Measurements from ENCODE around the gene FLYWCH1. TPM values are rescaled to one million over a fixed set of nuclear protein-coding genes. Genes with fewer than 3 reads are reported as not detected.
A peak's percentile ranks its signal among the peaks of the same experiment; 100 is the strongest.

Gene FLYWCH1
- total RNA-seq, 4 donors from 2014 or later, result 41.7 to 49.7 (median 44.0) TPM

- peak; percentile 30 to 65 for TF ChIP-seq POLR2A (IDR thresholded peaks at IDR 0.05)
- peak; percentile 95 to 98 (median 98) for TF ChIP-seq CTCF (IDR thresholded peaks at IDR 0.05 in 4 of 5, conservative IDR thresholded peaks at IDR 0.05 in 1 of 5)
- Histone ChIP-seq H3K9me3 (no peaks in the 10 kb centered on the region), H3K36me3 (no peaks in the 10 kb centered on the region), H3K4me1 (peaks cover 8 to 10% of the 10 kb centered on the region in 2 donors), H3K27ac (peak overlapping the region; percentile 87 to 93 (median 88)), H3K27me3 (no peaks in the 10 kb centered on the region), H3K4me3 (peak overlapping the region; percentile 71 to 79 (median 77))
- DNase-seq (peak; percentile 71 to 91), ATAC-seq (peak; percentile 94)
- intact Hi-C loops (cut with DNase I; ENCODE audit: low total_unique reads) (loop anchor here (1.0 to 10.0 kb wide), 5 partner anchors 14 to 193 kb away; partner anchors contain the start of genes ELOB, FLYWCH1 and SRRM2), in situ Hi-C loops (cut with MboI; ENCODE audit: low sequenced_read_pairs in 4 of 4) (no loop called here)
Measured at GRCh38 chr16:2867987-2868789, 43.5 kb upstream of the FLYWCH1 start.

DNA sequence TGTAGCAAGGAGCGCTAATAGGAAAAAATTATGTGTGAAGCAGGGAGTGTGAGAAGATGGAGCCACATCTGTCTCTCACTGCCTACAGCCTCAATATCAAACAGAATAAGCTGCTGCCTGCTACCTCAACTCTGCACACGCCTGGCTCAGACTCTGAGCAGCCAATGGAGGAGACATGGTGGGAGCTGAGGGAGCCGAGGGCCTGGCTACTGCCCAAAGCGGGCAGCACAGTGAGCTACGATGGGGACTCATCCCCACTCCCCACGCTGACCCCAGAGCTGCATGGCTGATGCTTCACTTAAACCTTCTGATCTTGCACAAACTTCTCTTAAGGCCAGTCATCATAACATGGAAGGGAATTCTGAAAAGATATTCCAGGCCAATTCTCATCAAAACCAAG, 39.8 kb upstream of the FLYWCH1 start:
- no peak overlapping the region for H3K27ac ChIP-seq
- in situ Hi-C loops (cut with MboI; ENCODE audit: low sequenced_read_pairs in 4 of 4), result loop anchor here in 3 of 4 donors (5.0 to 10.0 kb wide), 2 partner anchors 50 to 53 kb away; no protein-coding TSS in a partner anchor
- ATAC-seq (no peak), DNase-seq (no peak)
- no peaks in the 10 kb centered on the region for H3K9me3 ChIP-seq
- H3K27me3 ChIP-seq, result no peaks in the 10 kb centered on the region
- no peaks in the 10 kb centered on the region for H3K36me3 ChIP-seq
- TF ChIP-seq POLR2A (IDR thresholded peaks at IDR 0.05) (no peak), CTCF (IDR thresholded peaks at IDR 0.05 in 4 of 5, conservative IDR thresholded peaks at IDR 0.05 in 1 of 5) (no peak)
- H3K4me3 ChIP-seq, result no peak overlapping the region
- intact Hi-C loops (cut with DNase I; ENCODE audit: low total_unique reads), result loop anchor here (2.0 kb wide), 1 partner anchor 55 kb away; no protein-coding TSS in a partner anchor
- H3K4me1 ChIP-seq, result peaks cover 20 to 21% of the 10 kb centered on the region in 2 donors

DNA sequence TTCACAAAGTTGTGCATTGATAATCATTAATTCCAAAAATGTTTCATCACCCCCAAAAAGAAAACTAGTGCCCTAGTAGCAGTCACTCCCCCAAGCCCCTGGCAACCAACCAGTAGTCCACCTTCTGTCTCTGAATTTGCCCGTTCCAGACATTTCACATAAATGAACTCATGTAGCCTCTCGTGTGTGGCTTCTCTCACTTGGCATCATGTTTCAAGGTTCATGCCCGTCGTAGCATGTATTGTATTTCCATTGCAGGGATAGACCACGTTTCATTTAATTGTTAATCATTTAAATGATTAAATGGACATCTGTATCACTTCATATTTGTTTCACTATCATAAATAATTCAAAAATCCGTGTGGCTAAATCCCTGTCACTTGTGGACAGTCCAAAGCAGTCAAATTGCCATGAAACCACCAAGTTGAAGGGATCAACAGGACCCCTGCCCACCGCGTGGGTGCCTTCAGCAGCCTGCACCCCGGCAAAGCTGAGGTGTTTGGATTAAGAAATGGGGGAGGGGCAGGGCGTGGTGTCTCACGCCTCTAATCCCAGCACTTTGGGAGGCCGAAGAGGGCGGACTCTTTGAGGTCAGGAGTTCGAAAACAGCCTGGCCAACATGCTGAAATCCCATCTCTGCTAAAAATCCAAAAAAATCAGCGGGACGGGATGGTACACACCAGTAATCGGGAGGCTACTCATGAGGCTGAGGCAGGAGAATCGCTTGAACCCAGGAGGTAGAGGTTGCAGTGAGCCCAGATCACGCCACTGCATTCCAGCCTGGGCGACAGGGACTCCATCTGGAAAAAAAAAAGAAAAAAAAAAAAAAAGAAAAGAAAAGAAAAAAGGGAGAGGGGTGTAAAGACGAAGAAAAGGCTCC, 37.5 kb upstream of the FLYWCH1 start:
- H3K4me1 ChIP-seq, result peaks cover 16 to 20% of the 10 kb centered on the region in 2 donors
- no peak for DNase-seq
- intact Hi-C loops (cut with DNase I; ENCODE audit: low total_unique reads) (no loop called here), in situ Hi-C loops (cut with MboI; ENCODE audit: low sequenced_read_pairs in 4 of 4) (loop anchor here in 3 of 4 donors (5.0 to 10.0 kb wide), 2 partner anchors 48 to 51 kb away; no protein-coding TSS in a partner anchor)
- peak overlapping the region in 2 of 4 donors; percentile 42 to 52 for H3K27ac ChIP-seq
- no peaks in the 10 kb centered on the region for H3K9me3 ChIP-seq
- no peaks in the 10 kb centered on the region for H3K36me3 ChIP-seq
- TF ChIP-seq CTCF (IDR thresholded peaks at IDR 0.05 in 4 of 5, conservative IDR thresholded peaks at IDR 0.05 in 1 of 5), result no peak
- TF ChIP-seq POLR2A (IDR thresholded peaks at IDR 0.05), result no peak
- H3K4me3 ChIP-seq, result no peak overlapping the region
- no peaks in the 10 kb centered on the region for H3K27me3 ChIP-seq
- ATAC-seq, result peak in 1 of 2 donors; percentile 34

DNA sequence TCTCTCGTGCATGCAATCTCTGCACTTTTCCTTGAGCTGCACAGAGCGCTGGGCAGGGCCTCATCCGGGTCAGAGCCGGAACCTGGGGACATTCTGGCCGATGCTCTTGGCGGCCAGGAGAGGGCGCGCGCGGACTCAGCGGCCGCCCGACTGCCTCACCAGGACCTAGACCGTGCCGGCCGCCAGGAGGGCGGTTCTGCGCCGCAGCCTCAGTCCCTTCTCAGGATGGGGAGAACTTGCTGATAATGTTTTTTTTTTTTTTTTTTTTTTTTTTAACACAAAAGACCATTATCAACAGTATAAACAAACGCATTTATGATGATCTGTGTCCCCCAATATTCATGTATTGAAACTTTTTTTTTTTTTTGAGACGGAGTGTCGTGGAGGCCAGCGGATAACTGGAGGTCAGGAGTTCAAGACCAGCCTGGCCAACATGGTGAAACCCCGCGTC, 36.8 kb upstream of the FLYWCH1 start:
- no peaks in the 10 kb centered on the region for H3K27me3 ChIP-seq
- H3K4me1 ChIP-seq, result peaks cover 16 to 20% of the 10 kb centered on the region in 2 donors
- in situ Hi-C loops (cut with MboI; ENCODE audit: low sequenced_read_pairs in 4 of 4) (loop anchor here (5.0 to 10.0 kb wide), 3 partner anchors 37 to 50 kb away; partner anchors contain the start of gene FLYWCH1 (in 1 of the 4)), intact Hi-C loops (cut with DNase I; ENCODE audit: low total_unique reads) (no loop called here)
- peak; percentile 46 to 71 for DNase-seq
- no peaks in the 10 kb centered on the region for H3K36me3 ChIP-seq
- H3K27ac ChIP-seq, result peak overlapping the region in 2 of 4 donors; percentile 42 to 52
- no peaks in the 10 kb centered on the region for H3K9me3 ChIP-seq
- no peak overlapping the region for H3K4me3 ChIP-seq
- TF ChIP-seq CTCF (IDR thresholded peaks at IDR 0.05 in 4 of 5, conservative IDR thresholded peaks at IDR 0.05 in 1 of 5) (peak; percentile 89 to 97 (median 93)), POLR2A (IDR thresholded peaks at IDR 0.05) (no peak)
- ATAC-seq, result peak; percentile 94 to 97
